ENCODE results near the gene DYRK3.

DNA sequence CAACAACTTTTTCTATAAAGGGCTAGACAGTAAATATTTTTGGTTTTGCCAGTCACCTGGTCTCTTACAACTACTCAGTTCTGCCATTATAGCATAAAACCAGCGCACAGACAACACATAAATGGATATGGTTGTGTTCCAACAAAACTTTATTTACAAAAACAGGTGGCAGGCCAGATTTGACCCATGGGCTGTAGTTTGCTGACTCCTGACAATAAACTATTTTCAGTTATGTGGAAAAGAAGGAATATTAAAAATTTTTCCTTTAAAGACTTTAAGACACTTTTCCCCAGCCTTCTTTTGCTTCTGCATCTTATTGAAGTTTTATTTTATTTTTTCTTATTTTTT, 39.0 kb upstream of the DYRK3 start:
- TF ChIP-seq, protein P1, sequence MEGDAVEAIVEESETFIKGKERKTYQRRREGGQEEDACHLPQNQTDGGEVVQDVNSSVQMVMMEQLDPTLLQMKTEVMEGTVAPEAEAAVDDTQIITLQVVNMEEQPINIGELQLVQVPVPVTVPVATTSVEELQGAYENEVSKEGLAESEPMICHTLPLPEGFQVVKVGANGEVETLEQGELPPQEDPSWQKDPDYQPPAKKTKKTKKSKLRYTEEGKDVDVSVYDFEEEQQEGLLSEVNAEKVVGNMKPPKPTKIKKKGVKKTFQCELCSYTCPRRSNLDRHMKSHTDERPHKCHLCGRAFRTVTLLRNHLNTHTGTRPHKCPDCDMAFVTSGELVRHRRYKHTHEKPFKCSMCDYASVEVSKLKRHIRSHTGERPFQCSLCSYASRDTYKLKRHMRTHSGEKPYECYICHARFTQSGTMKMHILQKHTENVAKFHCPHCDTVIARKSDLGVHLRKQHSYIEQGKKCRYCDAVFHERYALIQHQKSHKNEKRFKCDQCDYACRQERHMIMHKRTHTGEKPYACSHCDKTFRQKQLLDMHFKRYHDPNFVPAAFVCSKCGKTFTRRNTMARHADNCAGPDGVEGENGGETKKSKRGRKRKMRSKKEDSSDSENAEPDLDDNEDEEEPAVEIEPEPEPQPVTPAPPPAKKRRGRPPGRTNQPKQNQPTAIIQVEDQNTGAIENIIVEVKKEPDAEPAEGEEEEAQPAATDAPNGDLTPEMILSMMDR (conservative IDR thresholded peaks at IDR 0.05 in 1 of 2, IDR thresholded peaks at IDR 0.05 in 1 of 2; ENCODE audit: low read depth in 1 of 2, low read length in 2 of 2), result no peak
- no peak for TF ChIP-seq EZH2 (IDR thresholded peaks at IDR 0.05; ENCODE audit: low read length, missing control alignments)
